GF-D8 (cell line): ENCODE data around the gene WNK2.
"Not testable (repeated sequence)": the region's sequence is repeated elsewhere in the genome, so short reads cannot be mapped to it uniquely, and the experiment has no call there.

ENCODE experiments used
- DNase-seq: peaks from one replicate; lab custom pipeline; 2025; lab: John Stamatoyannopoulos, UW

The WNK2 gene

DNA sequence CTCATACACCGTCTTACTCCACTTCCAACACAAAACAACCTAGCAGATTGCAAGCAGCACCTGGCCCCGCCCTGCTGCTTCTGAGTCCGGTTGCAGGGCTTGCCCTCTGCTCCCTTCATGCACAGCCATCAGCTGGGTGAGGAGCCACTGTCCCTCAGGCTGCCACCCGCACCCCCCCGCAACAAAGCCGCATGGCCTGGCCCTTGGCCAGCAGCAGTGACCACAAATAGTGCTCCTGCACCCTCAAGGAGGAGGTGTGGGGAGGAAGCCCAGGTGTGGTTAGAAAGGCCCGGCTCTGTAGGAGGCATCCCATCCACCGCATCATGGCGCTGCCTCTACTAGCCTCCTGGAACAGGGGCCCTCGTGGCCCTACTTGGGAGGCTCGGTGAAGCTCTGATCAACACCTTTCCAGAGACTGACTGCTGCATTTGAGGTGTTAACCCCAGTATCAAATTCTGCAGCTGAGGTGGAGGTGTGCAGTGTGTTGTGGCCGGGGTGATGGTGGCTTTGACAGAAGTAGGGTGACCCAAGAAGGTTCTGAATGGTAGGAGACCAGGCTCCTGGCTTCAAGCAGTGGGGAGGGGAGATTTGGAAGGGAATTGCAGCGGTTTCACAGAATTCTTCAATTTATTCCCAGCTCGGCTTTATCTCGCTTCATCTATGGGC is 52.7 kb downstream of the WNK2 start:
- DNase-seq: no peak

DNA sequence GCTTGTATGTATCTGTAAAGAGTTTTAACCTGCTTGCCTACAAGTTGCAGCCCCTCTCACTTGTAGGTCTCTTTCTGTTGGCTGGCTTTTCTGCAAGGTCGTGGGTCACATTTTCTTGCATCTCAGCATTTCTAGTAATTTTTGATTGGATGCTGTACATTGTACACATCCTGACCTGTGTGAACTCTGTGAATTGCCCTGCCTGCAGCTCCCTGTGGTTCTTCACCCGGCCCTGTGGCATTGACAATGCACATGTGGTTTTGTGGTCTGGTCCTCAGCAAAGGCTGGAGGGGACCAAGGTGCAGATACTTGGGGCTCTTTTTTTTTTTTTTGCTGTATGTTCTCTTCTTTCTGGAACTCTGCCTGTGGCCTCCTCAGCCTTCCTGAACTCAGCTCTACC is 53.6 kb downstream of the WNK2 start:
- peak; percentile 21 for DNase-seq

DNA sequence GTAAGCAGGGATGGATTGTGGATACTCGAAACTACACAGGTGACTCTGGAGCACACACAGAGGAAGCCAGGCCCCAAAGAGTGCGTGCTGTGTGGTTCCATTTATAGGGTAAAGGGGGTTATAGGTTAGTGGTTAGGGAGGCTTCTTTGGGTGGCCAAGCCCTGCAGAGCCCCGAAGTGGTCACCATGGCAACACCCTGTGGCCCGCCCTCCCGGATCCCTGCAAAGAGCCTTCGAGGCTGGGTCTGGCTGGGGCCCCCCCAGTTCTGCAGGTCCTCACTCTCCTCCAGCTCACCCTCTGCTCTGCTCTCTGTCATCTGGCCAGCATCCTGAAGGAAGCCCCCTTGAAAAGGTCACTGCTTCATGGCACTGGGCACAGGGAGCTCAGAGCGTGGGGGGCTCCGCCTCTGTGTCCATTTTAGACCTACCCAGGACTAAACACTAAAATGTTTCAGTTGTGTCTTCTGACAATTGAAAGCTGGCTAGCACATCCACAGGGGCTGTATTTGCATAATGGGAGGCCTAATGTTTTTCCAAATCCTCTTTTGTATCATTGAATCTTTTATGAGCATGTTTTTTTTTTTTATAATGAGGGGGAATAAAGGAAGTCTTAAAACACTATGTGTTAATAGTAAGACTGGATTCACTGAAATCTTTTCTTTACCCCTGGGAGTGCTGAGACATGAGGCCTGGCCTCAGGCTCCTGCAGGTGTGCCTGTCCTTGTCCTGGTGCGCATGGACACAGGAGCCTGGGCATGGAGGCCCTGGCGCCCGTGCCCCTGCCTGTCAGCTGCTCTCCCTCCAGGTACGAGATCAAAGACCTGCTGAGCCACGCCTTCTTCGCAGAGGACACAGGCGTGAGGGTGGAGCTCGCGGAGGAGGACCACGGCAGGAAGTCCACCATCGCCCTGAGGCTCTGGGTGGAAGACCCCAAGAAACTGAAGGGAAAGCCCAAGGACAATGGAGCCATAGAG is 55.3 kb downstream of the WNK2 start:
- no peak for DNase-seq

DNA sequence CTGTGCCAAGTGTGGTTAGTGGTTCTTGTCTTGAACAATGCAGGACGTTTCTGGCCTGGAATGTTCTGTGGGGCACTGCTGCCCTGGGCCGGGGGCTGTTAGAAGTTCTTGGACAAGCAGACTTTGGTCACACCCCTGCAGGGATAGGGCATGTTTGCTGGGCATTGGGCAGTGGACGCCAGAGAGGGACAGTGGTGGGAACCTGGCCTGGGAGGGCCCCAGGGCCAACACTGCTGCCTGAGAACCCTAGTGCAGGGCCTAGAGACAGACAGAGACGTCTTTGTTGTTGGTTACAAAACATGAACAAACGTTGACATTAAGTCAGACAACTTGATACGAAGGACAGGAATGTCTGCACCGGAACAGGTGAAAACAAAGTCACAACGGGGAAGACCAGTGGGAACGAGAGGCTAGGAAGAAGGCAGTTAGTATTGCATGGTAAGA is 57.0 kb downstream of the WNK2 start:
- DNase-seq: no peak

DNA sequence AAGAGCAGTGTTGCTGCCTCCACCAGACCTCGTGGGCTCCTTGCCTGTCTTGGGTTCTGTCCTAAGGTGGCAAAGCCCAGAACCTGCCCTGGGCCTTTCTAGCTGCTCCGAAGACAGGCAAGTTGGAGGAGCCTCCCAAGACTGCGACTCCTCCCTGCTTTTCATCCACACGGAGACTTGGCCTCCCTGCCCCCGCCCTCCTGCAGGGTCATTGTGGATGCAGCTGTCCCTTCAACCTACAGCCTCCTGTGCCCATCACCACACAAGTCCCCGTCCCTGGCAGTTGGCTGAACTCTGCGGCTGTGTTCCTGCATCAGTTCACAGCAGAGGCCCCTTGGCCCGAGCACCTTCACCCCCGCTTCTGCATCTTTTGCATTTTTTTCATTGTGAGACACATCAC is 59.2 kb downstream of the WNK2 start:
- DNase-seq: no peak

DNA sequence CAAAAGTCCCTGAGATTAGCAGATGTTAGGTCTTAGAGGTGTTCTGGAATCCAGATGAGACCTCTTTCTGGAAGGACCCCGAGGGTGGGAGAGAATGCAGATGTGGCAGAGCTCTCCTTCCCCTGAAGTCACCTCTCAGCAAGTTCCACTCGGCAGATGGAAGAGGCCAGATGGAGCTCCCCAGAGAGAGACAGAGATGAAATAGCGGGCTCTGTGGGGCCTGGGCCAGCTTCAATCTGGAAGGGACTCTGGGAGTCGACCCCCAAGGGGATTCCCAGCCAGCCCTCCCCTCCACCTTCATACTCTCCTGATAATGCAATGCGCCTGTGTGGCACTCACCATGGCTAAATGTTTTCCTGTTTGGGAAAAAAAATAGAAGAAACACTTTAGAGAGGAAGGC is 60.2 kb downstream of the WNK2 start:
- DNase-seq: no peak

DNA sequence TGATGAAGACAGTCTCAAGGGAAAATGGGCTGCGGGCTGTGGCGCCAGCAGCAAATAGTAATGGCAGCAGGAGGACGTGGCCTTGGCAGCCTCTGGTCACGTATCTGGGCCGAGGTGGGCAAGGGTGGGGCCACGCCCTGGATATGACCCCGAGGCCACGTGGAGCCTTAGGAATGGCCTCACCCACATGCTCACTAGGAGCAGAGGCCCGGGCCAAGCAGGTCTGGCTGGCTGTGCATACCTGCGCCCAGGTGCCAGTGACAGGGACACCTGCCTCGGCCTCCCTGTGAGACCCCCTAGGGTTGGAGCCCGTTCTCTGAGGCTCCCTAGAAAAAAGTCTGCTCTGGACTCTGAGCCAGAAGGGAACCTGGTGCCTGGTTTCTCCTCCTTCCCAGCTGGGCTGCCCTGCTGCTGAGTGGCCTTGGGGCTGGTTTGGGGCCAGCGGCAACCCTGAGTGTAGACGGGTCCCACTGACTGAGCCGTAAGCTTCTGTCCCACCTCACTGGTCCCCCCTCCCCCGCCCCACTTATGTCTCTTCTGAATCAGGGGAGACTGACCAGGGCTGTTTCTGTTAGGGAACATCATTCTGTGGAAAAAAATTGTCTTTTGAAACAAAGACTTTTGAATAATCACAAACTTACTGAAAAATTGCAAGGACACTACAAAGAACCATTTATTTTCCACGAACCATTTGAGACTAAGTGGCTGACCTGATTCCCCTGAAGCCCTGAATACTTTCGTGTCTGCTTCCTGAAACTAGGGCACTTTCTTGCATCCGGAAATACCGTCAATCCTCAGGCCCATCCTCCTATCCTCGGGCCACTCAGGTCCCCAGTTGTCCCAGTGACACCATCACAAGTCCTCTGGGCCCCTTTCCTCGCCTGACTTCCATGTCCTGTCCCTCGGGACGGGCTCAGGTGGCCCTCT is 60.8 kb downstream of the WNK2 start:
- DNase-seq: no peak

DNA sequence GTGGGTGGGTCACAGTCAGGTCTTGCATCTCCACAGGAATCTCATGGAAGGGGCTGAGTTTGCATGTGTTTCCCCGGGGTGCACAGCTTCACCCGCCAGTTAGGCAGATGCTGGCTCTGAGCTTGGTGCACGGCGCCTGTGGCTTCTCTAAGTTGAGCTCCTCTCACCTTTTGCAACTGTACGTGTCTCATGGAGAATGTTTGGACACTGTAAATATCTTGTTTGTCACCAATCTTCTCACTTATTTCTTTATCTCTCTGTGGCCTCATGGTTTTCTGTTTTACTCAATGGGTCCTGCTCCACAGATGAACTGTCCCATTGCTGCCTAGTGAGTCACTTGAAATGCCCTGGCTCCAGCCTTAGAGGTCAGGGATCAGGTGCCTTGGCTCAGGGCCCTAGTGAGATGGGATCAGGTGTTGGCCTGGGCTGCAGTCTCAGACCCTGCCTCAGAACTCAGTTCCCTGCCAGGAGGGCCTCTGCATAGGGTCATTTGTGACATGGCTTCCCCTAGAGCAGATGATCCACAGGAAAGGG is 61.6 kb downstream of the WNK2 start:
- no peak for DNase-seq

DNA sequence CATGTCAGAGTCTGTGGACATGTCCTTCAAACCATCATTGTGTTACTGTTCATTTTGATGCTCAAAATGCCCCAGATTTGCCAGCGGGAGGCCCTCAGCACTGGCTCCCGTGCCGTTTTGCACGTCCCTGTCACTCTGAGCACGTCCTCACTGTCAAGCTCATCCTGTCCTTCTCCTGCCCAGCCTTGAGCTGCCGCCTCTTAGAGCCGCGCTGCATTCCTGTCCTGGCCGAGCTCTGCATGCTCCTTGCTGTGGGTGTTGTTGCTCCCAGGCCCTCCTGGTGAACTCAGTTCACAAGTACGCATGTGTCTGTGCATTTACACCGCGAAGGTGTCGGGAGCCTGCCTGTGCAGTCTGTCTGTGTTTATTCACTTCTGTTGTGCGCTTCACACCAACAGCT is 62.2 kb downstream of the WNK2 start:
- no peak for DNase-seq

DNA sequence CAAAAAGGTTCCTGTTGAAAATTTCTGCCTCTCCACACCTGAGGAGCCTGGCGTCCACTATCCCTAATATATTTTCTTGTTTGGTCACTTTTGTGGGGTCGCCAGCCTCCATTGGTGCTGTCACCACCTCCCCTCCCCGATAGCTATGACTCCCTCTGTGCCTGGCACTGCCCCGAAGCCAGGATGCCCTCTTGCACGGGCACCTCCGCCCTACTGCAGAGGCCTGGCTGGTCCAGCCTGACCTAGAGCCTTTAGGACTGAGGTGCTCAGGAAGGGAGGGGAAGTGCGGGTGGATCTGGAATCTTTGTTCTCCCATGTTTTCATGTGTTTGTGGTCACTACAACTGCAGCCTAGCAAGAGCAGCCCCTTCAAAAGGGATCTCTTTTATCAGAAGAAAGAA is 62.6 kb downstream of the WNK2 start:
- no peak for DNase-seq

DNA sequence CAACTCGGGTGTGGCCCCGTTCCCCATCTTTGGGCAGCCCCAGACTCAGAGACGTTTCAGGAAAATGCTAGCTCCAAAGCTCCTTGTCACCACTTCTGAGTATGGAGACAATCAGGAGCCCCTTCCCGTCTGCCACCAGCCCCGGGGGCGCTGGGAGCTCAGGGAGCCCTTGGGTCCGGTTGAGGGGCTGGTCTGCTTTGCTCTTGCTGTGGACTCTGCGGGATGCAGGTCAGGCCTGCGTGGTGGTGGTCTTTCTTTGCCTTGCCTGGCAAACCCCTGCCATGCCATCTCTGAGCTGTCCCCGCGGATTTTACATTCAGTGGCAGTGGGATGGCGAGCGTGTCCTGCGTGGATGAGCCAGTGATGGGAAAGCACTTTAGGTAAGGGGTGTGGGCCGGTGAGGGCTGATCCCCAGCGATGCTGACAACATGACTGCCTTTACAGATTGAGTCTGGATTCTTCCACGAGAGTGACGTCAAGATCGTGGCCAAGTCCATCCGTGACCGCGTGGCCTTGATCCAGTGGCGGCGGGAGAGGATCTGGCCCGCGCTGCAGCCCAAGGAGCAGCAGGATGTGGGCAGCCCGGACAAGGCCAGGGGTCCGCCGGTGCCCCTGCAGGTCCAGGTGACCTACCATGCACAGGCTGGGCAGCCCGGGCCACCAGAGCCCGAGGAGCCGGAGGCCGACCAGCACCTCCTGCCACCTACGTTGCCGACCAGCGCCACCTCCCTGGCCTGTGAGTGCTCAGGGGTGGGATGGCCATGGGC is 63.3 kb downstream of the WNK2 start:
- DNase-seq: no peak

DNA sequence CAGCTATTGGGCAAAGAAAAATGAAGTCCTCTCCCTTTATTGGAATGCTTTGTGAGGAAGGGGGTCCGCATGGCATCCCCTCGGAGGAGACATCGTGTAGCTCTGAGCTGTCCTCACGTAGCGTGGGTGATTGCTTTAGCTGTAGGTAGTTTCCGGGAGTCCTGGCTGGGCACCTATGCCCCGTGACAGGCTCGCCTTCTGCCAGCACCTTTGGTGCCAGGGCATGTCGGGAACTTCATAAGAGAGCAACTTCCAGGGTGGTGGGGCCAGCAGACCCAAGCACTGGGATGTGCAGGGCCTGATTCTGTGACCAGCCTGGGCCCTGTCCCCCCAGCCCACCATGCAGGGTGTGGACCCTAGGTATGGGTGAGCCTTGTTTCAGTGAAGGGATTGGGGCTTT is 64.0 kb downstream of the WNK2 start:
- DNase-seq: no peak

DNA sequence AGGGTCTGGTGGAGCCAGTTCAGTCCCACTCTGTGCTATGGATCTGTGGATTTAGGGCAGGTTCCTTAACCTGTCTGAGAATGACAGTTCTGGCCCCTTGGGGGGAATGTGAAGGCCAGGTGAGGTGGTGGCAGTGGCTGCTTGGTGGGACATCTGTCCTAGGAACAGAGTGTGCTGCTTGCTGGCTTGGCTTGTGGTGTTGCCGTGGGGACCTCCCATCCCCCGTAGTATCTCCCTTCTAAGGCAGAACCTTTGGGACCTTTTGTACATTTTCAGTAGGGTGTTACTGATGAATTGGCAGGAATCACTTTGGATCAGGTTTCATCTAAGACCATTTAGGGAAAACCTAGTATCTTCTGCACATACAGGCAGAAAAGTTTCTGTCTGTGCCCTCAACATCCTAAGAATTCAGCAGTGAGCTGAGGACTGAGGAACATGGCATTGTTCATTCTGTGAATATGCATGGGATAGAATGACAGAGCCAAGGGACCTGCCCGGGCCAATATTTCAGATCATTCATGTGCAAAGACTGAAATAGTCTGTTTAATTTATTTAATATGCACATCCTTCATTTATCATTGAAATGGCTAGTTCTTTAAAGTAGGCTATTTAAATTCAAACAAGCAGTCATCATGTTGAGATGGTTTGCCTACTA is 64.6 kb downstream of the WNK2 start:
- DNase-seq: no peak

DNA sequence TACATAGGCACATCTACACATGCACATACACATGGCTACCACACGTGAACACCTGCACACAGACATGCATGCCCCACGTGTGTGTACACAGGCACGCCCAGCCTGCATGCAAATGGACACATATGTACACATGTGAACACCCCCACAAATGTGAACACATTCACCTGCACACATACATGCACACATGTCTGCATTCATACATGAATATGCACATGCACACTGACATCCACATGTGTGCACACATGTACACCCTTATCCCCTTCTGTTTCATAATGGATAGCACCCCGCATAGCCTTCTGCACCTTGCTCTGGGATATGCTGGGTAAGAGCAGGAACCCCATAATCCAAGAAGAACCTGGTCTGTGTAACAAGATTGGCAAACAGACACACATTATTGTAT is 66.2 kb downstream of the WNK2 start:
- DNase-seq: no peak

DNA sequence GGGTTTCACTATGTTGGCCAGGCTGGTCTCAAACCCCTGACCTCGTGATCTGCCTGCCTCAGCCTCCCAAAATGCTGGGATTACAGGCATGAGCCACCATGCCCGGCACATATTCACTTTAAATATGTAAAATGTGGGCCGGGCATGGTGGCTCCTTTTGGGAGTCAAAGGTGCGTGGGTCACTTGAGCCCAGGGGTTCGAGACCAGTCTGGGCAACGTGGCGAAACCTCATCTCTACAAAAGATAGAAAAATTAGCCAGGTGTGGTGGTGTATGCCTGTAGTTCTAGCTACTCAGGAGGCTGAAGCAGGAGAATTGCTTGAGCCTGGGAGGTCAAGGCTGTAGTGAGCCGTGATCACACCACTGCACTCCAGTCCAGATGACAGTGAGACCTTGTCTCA is 67.4 kb downstream of the WNK2 start:
- DNase-seq: not testable (repeated sequence)

DNA sequence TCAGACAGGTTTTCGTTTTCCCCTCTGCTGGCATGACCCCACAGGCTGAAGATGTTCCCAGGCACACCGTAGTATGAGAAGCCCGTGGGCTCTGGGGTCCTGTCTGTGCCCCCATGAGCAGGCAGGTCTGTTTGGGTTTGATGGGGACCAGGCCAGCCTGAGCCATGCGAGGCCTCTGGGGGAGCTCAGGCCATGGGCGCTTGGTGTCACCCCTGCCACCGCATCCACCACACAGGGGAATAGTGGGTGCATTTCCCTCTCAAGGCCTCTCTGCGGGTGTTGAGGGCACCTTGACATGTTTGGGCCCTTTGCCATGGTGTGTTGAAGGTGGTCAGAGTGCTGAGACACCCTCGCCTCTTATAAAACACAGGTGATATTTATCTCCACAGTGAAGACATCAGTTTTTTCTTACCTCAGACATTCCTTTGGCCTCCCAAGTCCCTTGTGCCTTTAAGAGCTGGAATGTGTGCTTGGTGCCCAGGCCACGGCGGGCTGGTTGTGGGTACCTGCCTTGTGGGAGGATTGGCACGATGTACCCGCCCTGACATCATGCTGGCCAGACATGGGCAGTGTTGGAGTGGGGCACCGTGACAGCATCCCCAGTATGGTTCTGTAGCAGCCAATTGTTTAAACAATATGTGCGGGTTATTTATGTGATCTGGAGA is 68.3 kb downstream of the WNK2 start:
- no peak for DNase-seq

DNA sequence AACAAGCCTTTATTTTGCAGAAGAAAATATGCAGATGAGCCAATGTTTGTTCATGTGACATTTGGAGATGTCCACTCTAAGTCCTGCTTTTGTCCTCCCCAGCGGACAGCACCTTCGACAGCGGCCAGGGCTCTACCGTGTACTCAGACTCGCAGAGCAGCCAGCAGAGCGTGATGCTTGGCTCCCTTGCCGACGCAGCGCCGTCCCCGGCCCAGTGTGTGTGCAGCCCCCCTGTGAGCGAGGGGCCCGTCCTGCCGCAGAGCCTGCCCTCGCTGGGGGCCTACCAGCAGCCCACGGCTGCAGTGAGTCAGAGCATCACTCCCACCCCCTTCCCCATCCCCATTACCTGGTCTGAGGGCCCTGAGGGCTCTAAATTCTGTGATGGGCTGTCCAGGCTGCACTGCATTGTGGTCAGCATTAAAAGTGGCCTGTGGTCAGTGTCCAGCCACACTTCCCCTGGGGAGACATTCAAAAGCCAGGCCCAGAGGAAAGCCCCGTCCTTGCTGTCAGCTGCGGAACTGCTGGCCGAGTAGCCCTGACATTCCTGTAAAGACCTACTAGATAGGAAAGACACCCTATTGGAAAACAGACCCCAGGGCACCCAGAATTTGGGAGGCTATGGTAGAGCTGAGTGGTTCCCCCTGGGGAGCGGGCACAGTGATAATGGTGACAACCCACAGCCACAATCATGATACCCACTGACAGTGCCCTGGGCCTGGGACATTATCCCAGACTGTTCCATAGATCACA is 69.0 kb downstream of the WNK2 start:
- DNase-seq: no peak

DNA sequence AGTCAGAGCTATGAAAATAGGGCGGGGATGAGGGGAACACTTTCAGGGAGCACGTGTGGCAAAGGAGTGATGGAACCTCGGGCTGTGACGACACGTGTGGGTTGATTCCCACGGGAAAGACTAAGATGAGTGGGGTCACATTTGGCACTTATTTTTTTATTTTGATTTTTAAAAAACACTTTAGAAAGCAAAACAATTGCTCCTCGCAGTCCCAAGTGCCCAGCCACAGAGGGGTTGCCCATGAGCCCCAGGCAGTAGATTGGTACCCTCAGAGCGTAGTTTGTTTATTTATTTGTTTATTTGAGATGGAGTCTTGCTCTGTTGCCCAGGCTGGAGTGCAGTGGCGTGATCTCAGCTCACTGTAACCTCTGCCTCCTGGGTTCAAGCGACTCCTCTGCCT is 69.7 kb downstream of the WNK2 start:
- DNase-seq: no peak

DNA sequence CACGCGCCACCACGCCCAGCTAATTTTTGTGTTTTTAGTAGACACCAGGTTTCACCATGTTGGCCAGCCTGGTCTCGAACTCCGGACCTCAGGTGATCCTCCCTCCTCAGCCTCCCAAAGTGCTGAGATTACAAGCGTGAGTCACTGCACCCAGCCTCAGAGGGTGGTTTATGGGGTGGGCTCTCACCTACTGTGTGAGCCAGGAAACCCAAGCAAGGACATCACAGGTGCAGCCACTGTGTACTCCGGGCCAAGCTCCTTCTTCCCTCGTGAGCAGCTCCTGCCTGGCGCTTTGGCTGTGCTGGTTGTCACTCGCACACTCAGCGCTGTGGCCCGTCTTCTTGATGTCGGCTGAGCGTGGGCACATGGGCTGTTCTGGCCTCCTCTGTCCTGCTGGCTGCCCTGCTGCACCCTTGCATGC is 70.1 kb downstream of the WNK2 start:
- no peak for DNase-seq
